Right lung (tissue), 5 donors: ENCODE data around the gene RBM14. TPM values are rescaled to one million over a fixed set of nuclear protein-coding genes. Genes with fewer than 3 reads are reported as not detected.
"Not testable (repeated sequence)": the region's sequence is repeated elsewhere in the genome, so short reads cannot be mapped to it uniquely, and the experiment has no call there.

ENCODE experiments used
- DNase-seq, 2 donors: peaks; one replicate each; pipeline ENCODE4 v3.0.0-alpha.2; 2013
- polyA plus RNA-seq, 5 donors: library from polyadenylated mRNA; unstranded; fragments of 120-200 nt; gene quantifications; one replicate each; pipeline versions ENCODE4 v1.2.1 to v1.2.3, GENCODE V29; 2013; ENCODE audit warnings: inconsistent platforms in 1 of 5, low replicate concordance in 1 of 5; ENCODE audit not compliant: insufficient read length in 5 of 5, insufficient read depth in 1 of 5

Gene RBM14
- polyA plus RNA-seq, 5 donors, result 69.2 to 90.3 (median 81.2) TPM

GRCh38 chr11:66631883-66632282 is 15.5 kb downstream of the RBM14 start:
- DNase-seq, result no peak

- DNase-seq, result no peak
Measured at GRCh38 chr11:66632952-66633351, 16.5 kb downstream of the RBM14 start.

- no peak for DNase-seq
Measured at GRCh38 chr11:66636411-66636810, 20.0 kb downstream of the RBM14 start.

GRCh38 chr11:66637557-66638176 is 21.2 kb downstream of the RBM14 start:
- DNase-seq, result no peak

GRCh38 chr11:66638177-66639065 is 22.0 kb downstream of the RBM14 start, which contains the start of gene RBM4:
RBM4 (plus strand) TSS chr11:66638703; CDS start chr11:66639712, 1,009 bp downstream.
- DNase-seq, result peak; percentile 99 to 100

GRCh38 chr11:66639066-66639813 is 22.8 kb downstream of the RBM14 start:
- DNase-seq, result peak; percentile 38 to 49

- not testable (repeated sequence) for DNase-seq
Measured at GRCh38 chr11:66639814-66640340, 23.4 kb downstream of the RBM14 start.

GRCh38 chr11:66641834-66642233 is 25.4 kb downstream of the RBM14 start:
- DNase-seq, result no peak

- DNase-seq, result no peak
Measured at GRCh38 chr11:66643745-66644437, 27.5 kb downstream of the RBM14 start.

GRCh38 chr11:66646828-66647227 is 30.4 kb downstream of the RBM14 start:
- peak; percentile 43 to 54 for DNase-seq

- no peak for DNase-seq
Measured at GRCh38 chr11:66649903-66650302, 33.5 kb downstream of the RBM14 start.

GRCh38 chr11:66651016-66651415 is 34.6 kb downstream of the RBM14 start:
- no peak for DNase-seq

- no peak for DNase-seq
Measured at GRCh38 chr11:66652651-66653050, 36.2 kb downstream of the RBM14 start.

- no peak for DNase-seq
Measured at GRCh38 chr11:66653123-66653522, 36.7 kb downstream of the RBM14 start.

GRCh38 chr11:66659763-66660162 is 43.3 kb downstream of the RBM14 start:
- DNase-seq, result no peak

- no peak for DNase-seq
Measured at GRCh38 chr11:66663741-66664296, 47.4 kb downstream of the RBM14 start.

- DNase-seq, result no peak
Measured at GRCh38 chr11:66665369-66665768, 48.9 kb downstream of the RBM14 start.

GRCh38 chr11:66670816-66671215 is 54.4 kb downstream of the RBM14 start:
- DNase-seq, result no peak

GRCh38 chr11:66674964-66675602 is 58.7 kb downstream of the RBM14 start:
- no peak for DNase-seq

GRCh38 chr11:66676282-66676919 is 60.0 kb downstream of the RBM14 start:
- no peak for DNase-seq
